GM12892 (cell line): ENCODE results near the gene MPP4.

Experiments used
- DNase-seq: peaks from one replicate; pipeline ENCODE4 v3.0.0; 2011; ENCODE audit not compliant: insufficient read length
- FAIRE-seq: peaks from 2 replicates; lab custom pipeline; 2011; peaks lifted over from hg19 to GRCh38; lab: Jason Lieb, UNC
- POLR2A ChIP-seq: IDR thresholded peaks from 2 replicates; pipeline ENCODE4 v1.6.1; 2011; ENCODE audit warnings: low read depth, low read length, control low read depth
- POLR2AphosphoS5 ChIP-seq: IDR thresholded peaks from 2 replicates; pipeline ENCODE4 v1.6.1; 2011; ENCODE audit warnings: low read depth, low read length, control low read depth
- TAF1 ChIP-seq: IDR thresholded peaks from 2 replicates; pipeline ENCODE4 v1.6.1; 2011; ENCODE audit warnings: low read depth, mild to moderate bottlenecking, control low read depth, low read length, borderline replicate concordance

The MPP4 gene

DNA sequence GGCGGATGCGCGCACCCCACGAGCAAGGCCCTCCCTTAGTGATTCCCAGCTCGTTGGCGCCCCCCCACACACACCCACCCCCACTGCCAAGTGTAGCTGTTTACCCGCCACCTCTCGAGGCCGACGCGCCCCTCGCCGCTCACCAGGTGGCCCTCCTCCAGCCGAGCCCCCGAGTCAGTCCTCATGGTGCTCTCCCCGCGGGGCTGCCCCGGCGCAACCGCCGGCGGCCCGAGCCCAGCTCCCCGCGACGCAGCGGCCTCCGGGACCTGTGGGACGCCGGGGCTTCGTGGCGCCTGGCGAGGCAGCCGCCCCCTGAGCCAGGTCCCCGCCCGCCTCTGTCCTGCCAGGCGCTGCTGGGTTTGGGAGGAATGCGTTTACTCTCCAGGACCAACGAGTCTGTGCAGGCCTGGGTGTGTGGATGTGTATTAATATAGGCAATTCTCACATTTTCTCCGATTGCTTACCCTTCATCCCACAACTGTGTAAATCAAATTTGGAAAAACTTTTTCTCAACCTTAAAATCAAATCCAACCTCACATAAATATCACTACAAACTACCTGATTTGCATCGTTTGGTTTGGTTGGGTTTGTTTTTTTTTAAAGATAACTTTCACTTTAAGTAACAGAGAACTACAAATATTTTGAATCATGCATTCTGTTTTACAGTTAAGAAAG, 55.1 kb downstream of the MPP4 start, which contains the start of gene TMEM237:
TMEM237 (minus strand) TSS at position 288 of the 675 bp plus-strand sequence; CDS start at position 185, 103 bp downstream.
- TF ChIP-seq POLR2A (peak; percentile 46; the same call in 1 of the 2 replicates), TAF1 (no peak)
- peak; percentile 90 for FAIRE-seq
- peak; percentile 48 for DNase-seq

DNA sequence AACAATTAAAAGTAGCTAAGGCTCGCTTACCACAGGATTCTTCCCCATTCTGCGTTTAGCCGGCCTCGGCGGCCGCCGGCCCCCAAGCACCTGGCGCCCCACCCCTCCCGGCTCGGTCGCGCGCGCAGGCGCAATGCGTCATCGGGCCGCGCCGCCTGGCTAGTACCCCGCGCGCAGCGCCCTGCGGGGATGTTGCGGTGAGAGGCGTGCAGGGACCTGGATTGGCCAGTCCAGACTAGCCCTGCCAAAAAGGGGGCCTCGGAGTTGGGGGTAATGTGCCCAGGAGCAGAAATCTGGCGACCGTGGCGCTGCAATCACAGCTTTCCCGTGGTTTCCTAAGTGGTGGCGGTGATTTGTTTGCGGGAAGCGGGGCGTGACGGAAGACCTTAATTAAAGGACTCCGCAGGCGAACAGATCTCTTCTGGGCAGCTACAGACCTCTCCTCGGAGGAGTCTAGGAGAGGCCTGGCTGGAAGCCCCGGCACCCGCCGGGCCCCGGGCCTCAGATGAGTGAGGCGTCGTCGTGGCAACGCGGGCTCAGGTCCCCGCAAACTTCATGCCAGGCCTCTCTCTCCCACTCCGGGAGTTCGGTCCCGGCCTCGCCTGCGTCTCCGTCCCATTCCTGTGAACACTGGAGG, 55.7 kb downstream of the MPP4 start:
- FAIRE-seq (peak; percentile 97), DNase-seq (peak; percentile 76)

DNA sequence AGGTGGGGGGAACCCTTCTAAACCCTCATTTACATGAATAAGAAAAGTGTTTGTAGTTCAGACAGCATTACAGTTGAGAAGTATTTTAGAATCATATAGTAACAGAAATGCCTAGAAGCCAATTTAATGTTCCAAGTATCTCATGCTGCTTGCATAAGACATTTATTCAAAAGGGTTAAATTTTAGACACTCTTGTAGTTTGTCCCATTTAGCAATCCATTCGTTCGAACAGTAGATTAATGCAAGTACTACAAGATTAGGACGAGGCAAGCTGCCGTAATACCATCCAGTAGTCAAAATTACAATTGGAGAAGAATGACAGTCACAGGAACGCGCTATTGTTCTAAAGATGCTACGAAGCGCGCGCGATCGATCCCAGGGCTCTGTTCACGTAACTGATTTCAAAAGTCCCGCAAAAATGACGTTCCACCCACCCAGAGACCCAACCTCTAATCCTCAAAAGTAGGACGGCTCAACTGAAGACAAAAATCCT, 56.3 kb downstream of the MPP4 start:
- DNase-seq: no peak

More for the DNA sequence above, 55.7 kb downstream of the MPP4 start:
- TF ChIP-seq POLR2AphosphoS5 (peak; percentile 80), TAF1 (0 out of 2 replicates have a peak, but pooled peaks have one; percentile 40), POLR2A (peak; percentile 81)

GRCh38 chr2:201639205-201639604, 59.2 kb downstream of the MPP4 start:
- no peak for DNase-seq
- no peak for FAIRE-seq

More for the DNA sequence above, 56.3 kb downstream of the MPP4 start:
- FAIRE-seq: no peak
- TF ChIP-seq POLR2AphosphoS5 (no peak), POLR2A (no peak), TAF1 (no peak)

GRCh38 chr2:201638326-201638725, 60.1 kb downstream of the MPP4 start:
- TF ChIP-seq POLR2AphosphoS5: no peak
- DNase-seq: no peak
- FAIRE-seq: no peak

More at GRCh38 chr2:201639205-201639604, 59.2 kb downstream of the MPP4 start:
- TF ChIP-seq TAF1: no peak
- no peak for TF ChIP-seq POLR2AphosphoS5
- no peak for TF ChIP-seq POLR2A

GRCh38 chr2:201633661-201634249, 64.7 kb downstream of the MPP4 start:
- TF ChIP-seq POLR2A (no peak), TAF1 (no peak), POLR2AphosphoS5 (no peak)
- FAIRE-seq (no peak), DNase-seq (no peak)

DNA sequence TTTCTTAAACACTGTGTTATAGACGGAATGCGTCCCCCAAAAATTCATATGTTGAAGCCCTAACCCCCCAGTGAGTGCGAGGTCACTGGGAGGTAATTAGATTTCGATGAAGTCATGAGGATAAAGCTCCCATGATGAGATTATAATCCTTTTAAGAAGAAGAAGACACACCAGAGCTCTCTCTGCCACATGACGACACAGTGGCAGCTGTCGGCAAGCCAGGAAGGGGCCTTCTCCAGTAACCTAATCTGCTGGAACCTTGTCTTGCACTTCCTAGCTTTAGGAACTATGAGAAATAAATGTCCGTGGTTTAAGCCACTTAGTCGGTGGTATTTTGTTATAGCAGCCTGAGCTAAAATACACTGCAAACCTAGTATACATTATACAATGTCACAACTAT, 67.4 kb downstream of the MPP4 start:
- no peak for TF ChIP-seq POLR2AphosphoS5
- TF ChIP-seq TAF1: no peak
- no peak for TF ChIP-seq POLR2A
- DNase-seq: no peak
- no peak for FAIRE-seq

GRCh38 chr2:201630577-201630976, 67.9 kb downstream of the MPP4 start:
- DNase-seq (no peak), FAIRE-seq (no peak)
- TF ChIP-seq TAF1 (no peak), POLR2A (no peak), POLR2AphosphoS5 (no peak)

DNA sequence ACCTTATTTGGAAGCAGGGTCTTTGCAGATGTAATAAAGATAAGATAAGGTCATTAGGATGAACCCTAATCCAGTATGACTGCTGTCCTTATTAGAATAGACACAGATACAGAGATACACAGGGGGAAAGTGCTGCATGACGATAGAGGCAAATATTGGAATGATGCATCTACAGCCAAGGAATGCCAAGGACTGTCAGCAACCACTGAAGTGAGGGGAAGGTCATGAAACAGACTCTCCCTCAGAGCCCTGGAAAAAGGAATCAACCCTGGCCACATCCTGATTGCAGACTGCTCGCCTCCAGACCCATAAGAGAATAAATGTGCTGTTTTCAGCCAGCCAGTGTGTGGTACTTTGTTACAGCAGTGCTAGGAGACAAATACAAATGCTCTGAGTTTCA, 69.9 kb downstream of the MPP4 start:
- FAIRE-seq (no peak), DNase-seq (no peak)
- TF ChIP-seq POLR2AphosphoS5 (no peak), POLR2A (no peak), TAF1 (no peak)

DNA sequence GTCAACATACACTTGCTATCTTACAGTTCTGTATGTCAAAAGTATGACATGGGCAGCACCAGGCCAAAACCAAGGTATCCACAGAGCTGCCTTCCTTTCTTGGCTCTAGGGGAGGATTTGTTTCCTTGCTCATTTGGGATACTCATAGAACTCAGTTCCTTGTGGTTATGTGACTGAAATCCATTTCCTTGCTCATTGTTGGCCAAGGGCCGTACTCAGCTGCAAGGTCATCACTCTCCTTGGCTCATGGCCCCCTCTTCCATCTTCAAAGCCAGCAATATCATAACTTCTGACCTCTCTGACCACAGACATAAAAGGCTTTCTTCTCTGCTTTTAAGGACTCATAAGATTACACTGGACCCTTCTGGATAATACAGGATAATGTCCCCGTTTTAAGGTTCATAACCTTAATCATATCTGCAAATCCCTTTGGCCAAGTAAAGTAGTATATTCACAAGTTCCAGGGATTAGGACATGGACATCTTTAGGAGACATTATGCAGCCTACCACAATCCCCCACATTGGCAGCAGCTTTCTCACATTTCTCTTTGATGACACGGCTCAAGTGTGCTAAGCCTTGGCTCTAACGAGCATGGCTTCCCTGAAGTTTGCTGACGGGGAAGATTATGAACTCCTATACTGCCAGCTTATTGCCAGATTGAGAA, 76.0 kb downstream of the MPP4 start:
- FAIRE-seq: no peak
- TF ChIP-seq TAF1 (no peak), POLR2AphosphoS5 (no peak), POLR2A (no peak)
- DNase-seq: no peak

DNA sequence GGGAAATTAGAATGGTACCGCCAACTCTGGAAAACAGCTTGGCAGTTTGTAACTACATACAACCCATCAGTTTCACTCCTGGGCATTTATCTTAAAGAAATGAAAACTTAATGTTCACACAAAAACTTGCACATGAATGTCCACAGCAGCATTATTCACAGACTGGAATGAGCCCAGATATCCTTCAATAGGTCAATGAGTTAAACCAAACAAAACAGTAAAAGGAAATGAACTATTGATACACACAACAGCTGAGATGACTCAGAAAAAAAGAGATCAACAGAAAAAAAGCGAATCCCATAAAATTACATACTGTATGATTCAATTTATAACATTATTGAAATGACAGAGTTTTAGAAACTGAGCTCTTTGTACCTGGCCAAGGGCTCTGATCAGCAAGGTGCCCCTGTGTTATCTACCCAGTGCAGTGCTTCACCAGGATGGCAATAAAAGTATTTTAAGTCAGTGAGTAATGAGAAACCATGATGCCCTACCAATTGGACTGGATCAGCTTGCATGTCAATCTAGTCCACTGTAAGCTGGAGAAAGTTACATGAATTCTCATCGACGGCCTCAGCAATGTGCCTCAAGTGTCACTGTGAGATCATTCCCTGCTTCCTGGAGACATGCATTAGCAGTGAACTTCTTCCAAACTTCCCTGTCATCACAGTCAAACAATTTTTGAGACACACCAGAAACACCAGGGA, 77.0 kb downstream of the MPP4 start:
- no peak for TF ChIP-seq POLR2AphosphoS5
- FAIRE-seq (no peak), DNase-seq (no peak)
